ENCODE measurements around the gene SPAG17.
A peak's percentile ranks its signal among the peaks of the same experiment; 100 is the strongest.

Gene SPAG17

DNA sequence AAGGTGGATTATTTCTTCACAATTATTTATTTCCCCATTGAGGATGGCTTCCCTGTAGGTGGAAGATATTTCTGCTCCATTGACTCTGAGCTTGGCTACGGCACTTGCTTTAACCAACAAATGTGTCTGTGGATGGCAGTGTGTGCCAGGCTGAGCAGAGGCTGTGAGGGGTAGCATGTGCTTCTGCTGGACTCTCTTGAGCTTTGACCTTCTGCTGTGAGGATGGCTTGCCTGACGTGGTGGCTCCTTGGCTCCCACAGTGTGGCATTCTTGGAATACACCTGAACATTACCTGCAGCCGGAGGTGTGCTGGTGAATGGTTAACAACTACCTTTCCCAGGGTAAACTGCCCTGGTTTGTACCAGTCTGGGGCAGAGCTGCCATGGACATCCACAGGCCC lies 208.6 kb downstream of the SPAG17 start:
- TF ChIP-seq MAX (IDR thresholded peaks at IDR 0.05) (no peak), TAF1 (IDR thresholded peaks at IDR 0.05; ENCODE audit: low read depth) (no peak), NFIC (IDR thresholded peaks at IDR 0.05) (no peak), YY1 (IDR thresholded peaks at IDR 0.05; ENCODE audit: low read depth) (no peak), TCF12 (IDR thresholded peaks at IDR 0.05; ENCODE audit: low read depth) (no peak), FOXM1 (IDR thresholded peaks at IDR 0.05; ENCODE audit: borderline replicate concordance, low read depth) (no peak), RAD21 (IDR thresholded peaks at IDR 0.05; ENCODE audit: low read depth) (no peak), EGR1 (IDR thresholded peaks at IDR 0.05) (no peak), CEBPB (IDR thresholded peaks at IDR 0.05) (no peak), EP300 (IDR thresholded peaks at IDR 0.05; ENCODE audit: borderline replicate concordance) (no peak), CREB1 (IDR thresholded peaks at IDR 0.05; ENCODE audit: low read depth) (no peak), ZBTB7A (IDR thresholded peaks at IDR 0.05; ENCODE audit: low read depth) (no peak), TEAD4 (IDR thresholded peaks at IDR 0.05) (no peak), REST (IDR thresholded peaks at IDR 0.05; ENCODE audit: low read depth) (no peak)
- TF ChIP-seq, protein P1, sequence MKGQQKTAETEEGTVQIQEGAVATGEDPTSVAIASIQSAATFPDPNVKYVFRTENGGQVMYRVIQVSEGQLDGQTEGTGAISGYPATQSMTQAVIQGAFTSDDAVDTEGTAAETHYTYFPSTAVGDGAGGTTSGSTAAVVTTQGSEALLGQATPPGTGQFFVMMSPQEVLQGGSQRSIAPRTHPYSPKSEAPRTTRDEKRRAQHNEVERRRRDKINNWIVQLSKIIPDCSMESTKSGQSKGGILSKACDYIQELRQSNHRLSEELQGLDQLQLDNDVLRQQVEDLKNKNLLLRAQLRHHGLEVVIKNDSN (IDR thresholded peaks at IDR 0.05): no peak

- TF ChIP-seq TCF12 (IDR thresholded peaks at IDR 0.05; ENCODE audit: low read depth) (no peak), CEBPB (IDR thresholded peaks at IDR 0.05) (no peak), TAF1 (IDR thresholded peaks at IDR 0.05; ENCODE audit: low read depth) (no peak)
Measured at GRCh38 chr1:117971777-117972176, 213.3 kb downstream of the SPAG17 start.

DNA sequence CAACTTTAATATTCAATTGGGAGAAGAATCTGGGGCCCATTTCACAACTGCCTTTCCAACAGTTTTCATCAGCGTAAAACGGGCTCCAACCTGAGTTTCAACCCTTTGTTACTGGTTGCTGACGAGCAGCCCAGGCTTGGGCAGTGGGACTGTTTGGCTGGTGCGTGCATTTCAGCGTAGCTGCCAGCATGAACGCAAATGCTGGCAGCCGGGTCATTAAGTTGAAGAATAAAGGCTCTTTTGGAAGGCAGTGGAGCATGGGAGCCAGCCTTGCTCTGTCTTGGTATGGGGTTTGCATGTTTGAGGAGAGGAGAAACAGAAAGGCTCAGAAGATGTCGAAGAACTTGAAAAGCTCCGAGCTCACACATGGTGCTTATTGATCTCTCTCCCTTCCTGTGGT lies 214.8 kb downstream of the SPAG17 start:
- TF ChIP-seq TCF12 (IDR thresholded peaks at IDR 0.05; ENCODE audit: low read depth) (no peak), TEAD4 (IDR thresholded peaks at IDR 0.05) (no peak), EGR1 (IDR thresholded peaks at IDR 0.05) (no peak), MAX (IDR thresholded peaks at IDR 0.05) (no peak), FOXM1 (IDR thresholded peaks at IDR 0.05; ENCODE audit: borderline replicate concordance, low read depth) (no peak), TAF1 (IDR thresholded peaks at IDR 0.05; ENCODE audit: low read depth) (no peak), RAD21 (IDR thresholded peaks at IDR 0.05; ENCODE audit: low read depth) (no peak), REST (IDR thresholded peaks at IDR 0.05; ENCODE audit: low read depth) (no peak)

GRCh38 chr1:117967881-117968280 lies 217.1 kb downstream of the SPAG17 start:
- TF ChIP-seq CEBPB (IDR thresholded peaks at IDR 0.05) (0 out of 2 replicates have a peak, but pooled peaks have one; percentile 15), NFIC (IDR thresholded peaks at IDR 0.05) (0 out of 2 replicates have a peak, but pooled peaks have one; percentile 26), TEAD4 (IDR thresholded peaks at IDR 0.05) (no peak)

- TF ChIP-seq RAD21 (IDR thresholded peaks at IDR 0.05; ENCODE audit: low read depth): 0 out of 2 replicates have a peak, but pooled peaks have one; percentile 3
- no peak for TF ChIP-seq YY1 (IDR thresholded peaks at IDR 0.05; ENCODE audit: low read depth)
Measured at GRCh38 chr1:117967477-117967876, 217.6 kb downstream of the SPAG17 start.

GRCh38 chr1:117964290-117965038 lies 220.6 kb downstream of the SPAG17 start:
- TF ChIP-seq, protein P1 (IDR thresholded peaks at IDR 0.05): no peak
- TF ChIP-seq CEBPB (IDR thresholded peaks at IDR 0.05): no peak
- TF ChIP-seq EP300 (IDR thresholded peaks at IDR 0.05; ENCODE audit: borderline replicate concordance): no peak
- TF ChIP-seq TCF12 (IDR thresholded peaks at IDR 0.05; ENCODE audit: low read depth): no peak
- TF ChIP-seq EGR1 (IDR thresholded peaks at IDR 0.05): no peak
- TF ChIP-seq MAX (IDR thresholded peaks at IDR 0.05): no peak
- TF ChIP-seq RAD21 (IDR thresholded peaks at IDR 0.05; ENCODE audit: low read depth): no peak
- no peak for TF ChIP-seq TEAD4 (IDR thresholded peaks at IDR 0.05)
- no peak for TF ChIP-seq FOXM1 (IDR thresholded peaks at IDR 0.05; ENCODE audit: borderline replicate concordance, low read depth)
- no peak for TF ChIP-seq CREB1 (IDR thresholded peaks at IDR 0.05; ENCODE audit: low read depth)
- no peak for TF ChIP-seq REST (IDR thresholded peaks at IDR 0.05; ENCODE audit: low read depth)
- no peak for TF ChIP-seq ZBTB7A (IDR thresholded peaks at IDR 0.05; ENCODE audit: low read depth)
- TF ChIP-seq TAF1 (IDR thresholded peaks at IDR 0.05; ENCODE audit: low read depth): no peak

Measured in Ishikawa (cell line).